ENCODE results near the gene STEAP2. TPM values are rescaled to one million over a fixed set of nuclear protein-coding genes. Genes with fewer than 3 reads are reported as not detected.

Gene STEAP2
- total RNA-seq, 4 donors from 2014 or later, result 21.0 to 38.4 (median 25.0) TPM

- Histone ChIP-seq H3K4me1 (no peaks in the 10 kb centered on the region), H3K27ac (no peak overlapping the region), H3K27me3 (no peaks in the 10 kb centered on the region), H3K9me3 (no peaks in the 10 kb centered on the region), H3K36me3 (peaks cover 0 to 4% of the 10 kb centered on the region in 2 donors), H3K4me3 (no peak overlapping the region)
- 94 to 99% methylated on average over 6 of the region's 6 CpGs for WGBS, 2 donors (ENCODE audit: low coverage in 1 of 2)
- no peak for TF ChIP-seq POLR2A (IDR thresholded peaks at IDR 0.05)
- TF ChIP-seq CTCF (IDR thresholded peaks at IDR 0.05), result no peak
- no peak for TF ChIP-seq EP300 (IDR thresholded peaks at IDR 0.05)
- no peak for TF ChIP-seq POLR2AphosphoS5 (IDR thresholded peaks at IDR 0.05)
- no peak for ATAC-seq
These were observed 22.0 kb downstream of the STEAP2 start for GRCh38 chr7:90233569-90233968.

GRCh38 chr7:90236721-90237289 is 25.3 kb downstream of the STEAP2 start:
- Histone ChIP-seq H3K36me3 (peaks cover 0 to 4% of the 10 kb centered on the region in 2 donors), H3K27ac (no peak overlapping the region), H3K4me3 (no peak overlapping the region), H3K4me1 (no peaks in the 10 kb centered on the region), H3K9me3 (no peaks in the 10 kb centered on the region), H3K27me3 (no peaks in the 10 kb centered on the region)
- 44 to 70% methylated on average over 1 of the region's 1 CpG for WGBS, 2 donors (ENCODE audit: low coverage in 1 of 2)
- no peak for ATAC-seq
- no peak for TF ChIP-seq EP300 (IDR thresholded peaks at IDR 0.05)
- no peak for TF ChIP-seq POLR2AphosphoS5 (IDR thresholded peaks at IDR 0.05)
- no peak for TF ChIP-seq CTCF (IDR thresholded peaks at IDR 0.05)
- no peak for TF ChIP-seq POLR2A (IDR thresholded peaks at IDR 0.05)

- Histone ChIP-seq H3K9me3 (no peaks in the 10 kb centered on the region), H3K27ac (no peak overlapping the region), H3K36me3 (peaks cover 0 to 4% of the 10 kb centered on the region in 2 donors), H3K27me3 (no peaks in the 10 kb centered on the region), H3K4me1 (no peaks in the 10 kb centered on the region), H3K4me3 (no peak overlapping the region)
- WGBS, 2 donors (ENCODE audit: low coverage in 1 of 2), result 100% methylated on average over 2 of the region's 2 CpGs; no CpG with 5 or more reads in 1 of the 2 donors
- TF ChIP-seq POLR2A (IDR thresholded peaks at IDR 0.05), result no peak
- no peak for TF ChIP-seq POLR2AphosphoS5 (IDR thresholded peaks at IDR 0.05)
- TF ChIP-seq CTCF (IDR thresholded peaks at IDR 0.05), result no peak
- no peak for TF ChIP-seq EP300 (IDR thresholded peaks at IDR 0.05)
- no peak for ATAC-seq
These were observed 26.5 kb downstream of the STEAP2 start for GRCh38 chr7:90238022-90238421.

GRCh38 chr7:90238583-90238982 is 27.0 kb downstream of the STEAP2 start:
- 82 to 91% methylated on average over 1 of the region's 1 CpG for WGBS, 2 donors (ENCODE audit: low coverage in 1 of 2)
- Histone ChIP-seq H3K27me3 (no peaks in the 10 kb centered on the region), H3K27ac (no peak overlapping the region), H3K36me3 (peaks cover 0 to 4% of the 10 kb centered on the region in 2 donors), H3K4me3 (no peak overlapping the region), H3K9me3 (no peaks in the 10 kb centered on the region), H3K4me1 (no peaks in the 10 kb centered on the region)
- TF ChIP-seq POLR2AphosphoS5 (IDR thresholded peaks at IDR 0.05), result no peak
- no peak for TF ChIP-seq POLR2A (IDR thresholded peaks at IDR 0.05)
- TF ChIP-seq CTCF (IDR thresholded peaks at IDR 0.05), result no peak
- ATAC-seq, result no peak

GRCh38 chr7:90239050-90239449 is 27.5 kb downstream of the STEAP2 start:
- WGBS, 2 donors (ENCODE audit: low coverage in 1 of 2), result 75 to 94% methylated on average over 3 of the region's 3 CpGs
- no peak for TF ChIP-seq POLR2AphosphoS5 (IDR thresholded peaks at IDR 0.05)
- TF ChIP-seq EP300 (IDR thresholded peaks at IDR 0.05), result no peak
- TF ChIP-seq CTCF (IDR thresholded peaks at IDR 0.05), result no peak
- no peak for TF ChIP-seq POLR2A (IDR thresholded peaks at IDR 0.05)
- ATAC-seq, result no peak
- H3K4me3 ChIP-seq, result no peak overlapping the region
- no peaks in the 10 kb centered on the region for H3K27me3 ChIP-seq
- H3K36me3 ChIP-seq, result peaks cover 0 to 4% of the 10 kb centered on the region in 2 donors
- H3K27ac ChIP-seq, result no peak overlapping the region
- H3K4me1 ChIP-seq, result peaks cover 0 to 1% (median under 1%) of the 10 kb centered on the region in 3 donors
- H3K9me3 ChIP-seq, result no peaks in the 10 kb centered on the region

Measured in gastroesophageal sphincter (tissue), 4 donors.